ENCODE measurements around the gene LAMC1. TPM values are rescaled to one million over a fixed set of nuclear protein-coding genes. Genes with fewer than 3 reads are reported as not detected.

LAMC1 gene
- total RNA-seq, 4 donors from 2014 or later = 130 to 315 (median 214) TPM

- no peaks in the 10 kb centered on the region for H3K4me1 ChIP-seq
- intact Hi-C loops (cut with DNase I; ENCODE audit: low total_unique reads) = no loop called here
- H3K9me3 ChIP-seq = no peaks in the 10 kb centered on the region
- no peaks in the 10 kb centered on the region for H3K36me3 ChIP-seq
- H3K4me3 ChIP-seq = no peak overlapping the region
- H3K27ac ChIP-seq = peak overlapping the region in 1 of 2 donors; percentile 38
- no peak for TF ChIP-seq POLR2A (IDR thresholded peaks at IDR 0.05)
- TF ChIP-seq, protein P1, sequence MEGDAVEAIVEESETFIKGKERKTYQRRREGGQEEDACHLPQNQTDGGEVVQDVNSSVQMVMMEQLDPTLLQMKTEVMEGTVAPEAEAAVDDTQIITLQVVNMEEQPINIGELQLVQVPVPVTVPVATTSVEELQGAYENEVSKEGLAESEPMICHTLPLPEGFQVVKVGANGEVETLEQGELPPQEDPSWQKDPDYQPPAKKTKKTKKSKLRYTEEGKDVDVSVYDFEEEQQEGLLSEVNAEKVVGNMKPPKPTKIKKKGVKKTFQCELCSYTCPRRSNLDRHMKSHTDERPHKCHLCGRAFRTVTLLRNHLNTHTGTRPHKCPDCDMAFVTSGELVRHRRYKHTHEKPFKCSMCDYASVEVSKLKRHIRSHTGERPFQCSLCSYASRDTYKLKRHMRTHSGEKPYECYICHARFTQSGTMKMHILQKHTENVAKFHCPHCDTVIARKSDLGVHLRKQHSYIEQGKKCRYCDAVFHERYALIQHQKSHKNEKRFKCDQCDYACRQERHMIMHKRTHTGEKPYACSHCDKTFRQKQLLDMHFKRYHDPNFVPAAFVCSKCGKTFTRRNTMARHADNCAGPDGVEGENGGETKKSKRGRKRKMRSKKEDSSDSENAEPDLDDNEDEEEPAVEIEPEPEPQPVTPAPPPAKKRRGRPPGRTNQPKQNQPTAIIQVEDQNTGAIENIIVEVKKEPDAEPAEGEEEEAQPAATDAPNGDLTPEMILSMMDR (IDR thresholded peaks at IDR 0.05) = no peak
- H3K27me3 ChIP-seq = no peaks in the 10 kb centered on the region
- no peak for DNase-seq
Observed at GRCh38 chr1:183168308-183168707, 145.1 kb downstream of the LAMC1 start.

GRCh38 chr1:183173828-183174227 lies 150.6 kb downstream of the LAMC1 start:
- intact Hi-C loops (cut with DNase I; ENCODE audit: low total_unique reads) = no loop called here
- no peaks in the 10 kb centered on the region for H3K27me3 ChIP-seq

DNA sequence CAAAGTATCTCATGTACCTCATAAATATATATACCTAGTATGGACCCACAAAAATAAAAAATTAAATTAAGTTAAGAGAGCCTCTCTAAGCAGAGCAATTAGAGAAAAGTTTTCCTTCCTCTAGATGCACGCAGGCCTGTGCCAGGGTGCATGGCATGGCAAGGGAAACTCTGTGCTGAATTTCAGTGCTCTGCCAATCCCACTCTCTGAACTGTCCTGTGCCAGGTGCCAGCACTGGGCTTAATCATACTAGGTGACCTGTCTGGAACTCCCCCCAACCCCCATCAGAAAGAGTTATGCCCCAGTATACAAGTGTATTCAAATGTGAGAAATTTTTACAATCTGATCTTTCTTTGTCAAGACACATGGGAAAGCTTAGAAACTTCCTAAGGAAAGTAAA lies 152.4 kb downstream of the LAMC1 start:
- no peak for DNase-seq
- Histone ChIP-seq H3K4me1 (no peaks in the 10 kb centered on the region), H3K27me3 (no peaks in the 10 kb centered on the region), H3K36me3 (no peaks in the 10 kb centered on the region), H3K27ac (no peak overlapping the region), H3K4me3 (no peak overlapping the region), H3K9me3 (no peaks in the 10 kb centered on the region)
- no peak for TF ChIP-seq POLR2A (IDR thresholded peaks at IDR 0.05)
- TF ChIP-seq, protein P1 (IDR thresholded peaks at IDR 0.05) = no peak
- intact Hi-C loops (cut with DNase I; ENCODE audit: low total_unique reads) = no loop called here

More at GRCh38 chr1:183173828-183174227, 150.6 kb downstream of the LAMC1 start:
- Histone ChIP-seq H3K4me3 (no peak overlapping the region), H3K9me3 (no peaks in the 10 kb centered on the region), H3K4me1 (no peaks in the 10 kb centered on the region), H3K27ac (no peak overlapping the region), H3K36me3 (no peaks in the 10 kb centered on the region)
- DNase-seq = no peak
- TF ChIP-seq, protein P1 (IDR thresholded peaks at IDR 0.05) = no peak
- no peak for TF ChIP-seq POLR2A (IDR thresholded peaks at IDR 0.05)

- H3K4me1 ChIP-seq = no peaks in the 10 kb centered on the region
- no peak for DNase-seq
- no peaks in the 10 kb centered on the region for H3K27me3 ChIP-seq
- H3K4me3 ChIP-seq = no peak overlapping the region
- no peak for TF ChIP-seq POLR2A (IDR thresholded peaks at IDR 0.05)
- TF ChIP-seq, protein P1 (IDR thresholded peaks at IDR 0.05) = no peak
- intact Hi-C loops (cut with DNase I; ENCODE audit: low total_unique reads) = no loop called here
- H3K9me3 ChIP-seq = no peaks in the 10 kb centered on the region
- H3K36me3 ChIP-seq = no peaks in the 10 kb centered on the region
- H3K27ac ChIP-seq = no peak overlapping the region
Observed at GRCh38 chr1:183178545-183178944, 155.3 kb downstream of the LAMC1 start.

DNA sequence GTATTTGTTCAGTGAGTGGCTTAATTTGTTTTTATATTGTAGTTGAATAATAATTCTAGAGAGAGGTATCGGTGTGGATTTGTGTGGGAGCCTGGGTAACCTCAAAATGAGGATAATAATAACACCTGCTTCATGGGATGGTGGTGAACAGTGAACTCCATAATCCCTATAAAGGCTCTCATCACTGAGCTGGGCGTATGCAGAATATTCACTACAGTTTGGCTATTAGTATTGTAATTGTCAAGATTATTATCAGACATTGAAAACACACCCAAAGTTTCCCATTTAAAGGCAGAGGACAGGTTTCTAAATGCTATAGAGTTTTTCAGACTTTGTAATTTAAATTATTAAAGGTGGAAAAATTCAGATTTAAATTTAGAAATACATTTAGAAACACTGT lies 155.8 kb downstream of the LAMC1 start:
- no peak for DNase-seq
- Histone ChIP-seq H3K9me3 (no peaks in the 10 kb centered on the region), H3K36me3 (no peaks in the 10 kb centered on the region), H3K27ac (no peak overlapping the region), H3K27me3 (no peaks in the 10 kb centered on the region), H3K4me3 (no peak overlapping the region), H3K4me1 (no peaks in the 10 kb centered on the region)
- no peak for TF ChIP-seq POLR2A (IDR thresholded peaks at IDR 0.05)
- TF ChIP-seq, protein P1 (IDR thresholded peaks at IDR 0.05) = no peak
- intact Hi-C loops (cut with DNase I; ENCODE audit: low total_unique reads) = no loop called here

Measured in uterus (tissue), 4 donors.